Colonic mucosa (tissue), 4 donors: ENCODE results near the gene MTA3. TPM values are rescaled to one million over a fixed set of nuclear protein-coding genes. Genes with fewer than 3 reads are reported as not detected.

Source experiments
- DNase-seq: peaks from one replicate; pipeline ENCODE4 v3.0.0-alpha.2; 2020
- H3K27ac ChIP-seq: fragments of 200-600 bp; one replicate; pipeline ENCODE4 v1.8.0; 2021
- H3K27me3 ChIP-seq: fragments of 200-600 bp; one replicate; pipeline ENCODE4 v1.8.0; 2021
- H3K36me3 ChIP-seq: fragments of 200-600 bp; one replicate; pipeline ENCODE4 v1.8.0; 2021
- H3K4me1 ChIP-seq: fragments of 200-600 bp; one replicate; pipeline ENCODE4 v1.8.0; 2021; ENCODE audit warnings: mild to moderate bottlenecking
- H3K4me3 ChIP-seq: fragments of 200-600 bp; one replicate; pipeline ENCODE4 v1.8.0; 2021
- H3K9ac ChIP-seq, 2 donors: one replicate each; pipeline ENCODE4 v1.7.0; 2013; ENCODE audit warnings: control low read depth in 2 of 2, low read depth in 2 of 2, low read length in 2 of 2
- H3K9me3 ChIP-seq: fragments of 200-600 bp; one replicate; pipeline ENCODE4 v1.8.0; 2021
- CTCF ChIP-seq: fragments of 200-600 bp; IDR thresholded peaks from one replicate; pipeline ENCODE4 v1.8.0; 2022; ENCODE audit warnings: antibody characterized with exemption, mild to moderate bottlenecking
- intact Hi-C: fragments of 100-400 bp; cut with DNase I; formaldehyde crosslinking; loops from one replicate; pipeline ENCODE4 v1.14.1; 2022
- total RNA-seq, 2 donors: library from RNA; stranded (reverse); fragmentation: NEBNext Ultra II Directional in 1 of 2; extraction: Animal tissue kit (Norgen Biotek cat#: 25700) in 1 of 2; gene quantifications; one replicate each; pipeline ENCODE4 v1.2.1, GENCODE V29; 2021
- donor health status: healthy.
- donor health status: DM: no; HTN: no; CAD: no.
- donor health status: DM: no; HTN: no; CAD: no.

The MTA3 gene
- total RNA-seq, 2 donors from 2014 or later: 41.4 to 46.2 TPM

GRCh38 chr2:42762155-42762554 lies 193.7 kb downstream of the MTA3 start:
- no peaks in the 10 kb centered on the region for H3K9me3 ChIP-seq
- no peaks in the 10 kb centered on the region for H3K27me3 ChIP-seq
- intact Hi-C loops: no loop called here
- no peak for TF ChIP-seq CTCF
- DNase-seq: no peak
- no peak overlapping the region for H3K4me3 ChIP-seq
- H3K9ac ChIP-seq: no peak overlapping the region
- no peaks in the 10 kb centered on the region for H3K36me3 ChIP-seq
- no peaks in the 10 kb centered on the region for H3K4me1 ChIP-seq
- no peak overlapping the region for H3K27ac ChIP-seq

GRCh38 chr2:42762823-42763804 lies 194.7 kb downstream of the MTA3 start:
- H3K4me3 ChIP-seq: no peak overlapping the region
- no peaks in the 10 kb centered on the region for H3K9me3 ChIP-seq
- no peak for DNase-seq

GRCh38 chr2:42764096-42764495 lies 195.7 kb downstream of the MTA3 start, which contains the start of gene OXER1:
Gene OXER1, minus strand, starts transcription at chr2:42764135. Its CDS starts 73 bp downstream, at chr2:42764062.
- intact Hi-C loops: no loop called here
- Histone ChIP-seq H3K4me3 (no peak within 1 kb of the TSS), H3K9ac (no peak within 1 kb of the TSS), H3K9me3 (no peaks in the 10 kb centered on the region), H3K36me3 (no peaks in the 10 kb centered on the region), H3K27me3 (no peaks in the 10 kb centered on the region), H3K27ac (no peak within 1 kb of the TSS), H3K4me1 (no peaks in the 10 kb centered on the region)
- TF ChIP-seq CTCF: no peak
- no peak for DNase-seq

More at GRCh38 chr2:42762823-42763804, 194.7 kb downstream of the MTA3 start:
- H3K36me3 ChIP-seq: no peaks in the 10 kb centered on the region
- intact Hi-C loops: no loop called here
- no peak for TF ChIP-seq CTCF
- H3K27me3 ChIP-seq: no peaks in the 10 kb centered on the region
- no peaks in the 10 kb centered on the region for H3K4me1 ChIP-seq
- no peak overlapping the region for H3K9ac ChIP-seq
- H3K27ac ChIP-seq: no peak overlapping the region

GRCh38 chr2:42764901-42765300 lies 196.5 kb downstream of the MTA3 start:
- H3K36me3 ChIP-seq: no peaks in the 10 kb centered on the region
- no peaks in the 10 kb centered on the region for H3K9me3 ChIP-seq
- H3K9ac ChIP-seq: no peak overlapping the region
- no peaks in the 10 kb centered on the region for H3K4me1 ChIP-seq
- H3K27me3 ChIP-seq: no peaks in the 10 kb centered on the region
- DNase-seq: no peak
- no peak overlapping the region for H3K27ac ChIP-seq
- intact Hi-C loops: no loop called here
- H3K4me3 ChIP-seq: no peak overlapping the region
- no peak for TF ChIP-seq CTCF

- no peak overlapping the region for H3K27ac ChIP-seq
Measured at GRCh38 chr2:42765686-42766085, 197.3 kb downstream of the MTA3 start.

More at GRCh38 chr2:42765686-42766085, 197.3 kb downstream of the MTA3 start:
- no peak overlapping the region for H3K9ac ChIP-seq
- no peak for TF ChIP-seq CTCF
- intact Hi-C loops: no loop called here
- no peaks in the 10 kb centered on the region for H3K36me3 ChIP-seq
- H3K27me3 ChIP-seq: no peaks in the 10 kb centered on the region
- no peaks in the 10 kb centered on the region for H3K4me1 ChIP-seq
- no peak for DNase-seq
- H3K9me3 ChIP-seq: no peaks in the 10 kb centered on the region
- no peak overlapping the region for H3K4me3 ChIP-seq
